ENCODE results near the gene CSTPP1.
"Not testable (repeated sequence)": the region's sequence is repeated elsewhere in the genome, so short reads cannot be mapped to it uniquely, and the experiment has no call there.

Gene CSTPP1

DNA sequence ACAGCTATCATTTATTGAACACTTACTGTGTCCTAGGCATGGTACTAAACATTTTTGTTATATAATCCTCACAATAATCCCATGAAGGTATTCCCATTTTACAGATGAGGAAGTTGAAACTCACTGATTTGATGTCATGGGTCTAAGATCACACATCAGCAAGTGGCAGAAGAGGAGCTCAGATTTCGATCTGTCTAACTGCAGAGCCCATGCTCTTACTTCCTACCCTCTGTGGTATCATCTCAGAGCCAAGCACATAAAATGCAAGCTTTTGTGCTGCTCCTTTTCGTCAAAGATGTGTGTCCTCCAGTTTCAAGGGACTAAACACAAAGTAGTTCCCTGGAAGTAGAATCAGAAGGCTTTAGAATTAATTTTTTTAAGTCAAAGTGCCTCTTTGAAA is 169.0 kb downstream of the CSTPP1 start:
- DNase-seq: no peak

GRCh38 chr11:47105974-47106373 is 169.4 kb downstream of the CSTPP1 start:
- no peak for DNase-seq

DNA sequence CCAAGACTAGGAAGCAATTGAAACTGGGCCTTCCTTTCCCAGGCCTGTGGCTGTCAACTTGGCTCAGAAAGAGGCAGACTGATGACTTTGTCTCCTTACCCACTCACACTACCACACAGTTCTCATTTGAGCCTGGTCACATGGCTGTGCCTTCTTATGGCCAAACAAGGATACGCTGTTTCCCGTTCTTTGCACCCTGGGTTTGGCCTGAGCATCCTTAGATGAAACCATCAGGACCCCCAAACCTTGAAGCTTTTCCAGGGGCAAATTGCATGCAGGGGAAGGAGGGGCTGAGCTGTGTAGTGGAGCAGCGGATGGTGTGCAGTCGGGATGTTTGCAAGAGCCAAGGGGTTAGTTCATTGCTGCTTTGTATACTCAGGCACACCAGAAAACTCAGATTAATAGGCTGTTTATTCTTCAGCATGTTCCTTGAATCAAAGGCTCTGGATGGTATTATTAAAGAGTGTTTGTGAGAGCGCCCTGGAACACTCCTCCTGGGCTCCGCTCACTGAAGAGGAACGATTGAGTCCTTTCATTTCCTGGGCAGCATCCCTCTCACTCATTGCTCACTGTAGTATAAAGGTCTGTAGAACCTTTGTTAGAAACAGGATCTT is 170.3 kb downstream of the CSTPP1 start:
- DNase-seq: no peak

DNA sequence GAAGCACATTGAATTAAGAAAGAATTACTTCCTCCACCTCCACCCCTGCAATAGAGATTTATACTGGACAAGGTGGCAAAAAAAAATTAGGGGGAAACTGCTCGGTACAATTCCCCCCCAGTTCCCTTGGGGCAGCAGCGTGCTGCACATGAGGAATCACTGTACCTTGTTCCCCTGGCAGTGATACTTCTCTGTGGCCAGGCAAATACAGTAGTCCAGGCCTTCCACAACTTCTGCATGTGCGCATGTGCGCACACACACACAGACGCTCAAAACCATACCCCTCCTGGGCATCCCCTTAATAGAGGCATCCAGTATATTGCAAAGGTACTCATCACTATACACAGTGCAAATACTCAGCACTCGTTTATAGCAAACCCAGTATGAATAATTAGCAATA is 171.2 kb downstream of the CSTPP1 start:
- no peak for DNase-seq

GRCh38 chr11:47108214-47108613 is 171.7 kb downstream of the CSTPP1 start:
- DNase-seq: no peak

DNA sequence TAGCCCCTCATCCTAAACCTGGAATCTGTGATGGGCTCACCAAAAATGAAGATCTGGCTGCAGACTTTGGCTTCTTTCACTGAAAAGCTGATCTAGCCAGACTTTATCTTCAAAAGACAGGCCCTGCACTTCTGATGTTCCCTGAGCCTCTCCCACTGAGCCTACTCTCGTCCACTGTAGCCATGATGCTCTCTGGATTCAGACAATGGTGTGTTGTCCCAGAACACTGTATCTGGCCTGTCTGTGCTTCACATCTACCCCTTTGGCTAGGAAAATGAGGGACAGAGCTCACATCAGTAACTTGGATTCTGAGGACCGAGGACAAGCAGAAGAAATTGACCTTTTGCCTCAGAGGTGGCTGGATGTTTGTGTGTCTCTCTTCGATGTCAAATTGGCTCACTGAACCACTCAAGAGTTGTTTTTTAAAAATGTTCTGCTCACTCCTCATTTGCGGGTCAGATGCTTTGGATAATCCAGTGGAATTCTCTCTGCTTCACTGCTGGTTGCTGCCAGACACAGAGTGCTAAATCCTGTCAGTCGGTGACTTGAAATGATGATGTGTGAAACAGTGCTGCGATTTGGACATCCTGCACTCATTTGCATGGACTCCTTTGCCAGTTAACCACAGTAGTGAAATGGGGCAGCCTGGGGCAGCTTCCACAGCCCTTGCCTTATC is 172.6 kb downstream of the CSTPP1 start:
- no peak for DNase-seq

GRCh38 chr11:47109727-47110246 is 173.2 kb downstream of the CSTPP1 start:
- no peak for DNase-seq

- DNase-seq: no peak
Observed at GRCh38 chr11:47111318-47111804, 174.8 kb downstream of the CSTPP1 start.

GRCh38 chr11:47112941-47113340 is 176.4 kb downstream of the CSTPP1 start:
- DNase-seq: not testable (repeated sequence)

DNA sequence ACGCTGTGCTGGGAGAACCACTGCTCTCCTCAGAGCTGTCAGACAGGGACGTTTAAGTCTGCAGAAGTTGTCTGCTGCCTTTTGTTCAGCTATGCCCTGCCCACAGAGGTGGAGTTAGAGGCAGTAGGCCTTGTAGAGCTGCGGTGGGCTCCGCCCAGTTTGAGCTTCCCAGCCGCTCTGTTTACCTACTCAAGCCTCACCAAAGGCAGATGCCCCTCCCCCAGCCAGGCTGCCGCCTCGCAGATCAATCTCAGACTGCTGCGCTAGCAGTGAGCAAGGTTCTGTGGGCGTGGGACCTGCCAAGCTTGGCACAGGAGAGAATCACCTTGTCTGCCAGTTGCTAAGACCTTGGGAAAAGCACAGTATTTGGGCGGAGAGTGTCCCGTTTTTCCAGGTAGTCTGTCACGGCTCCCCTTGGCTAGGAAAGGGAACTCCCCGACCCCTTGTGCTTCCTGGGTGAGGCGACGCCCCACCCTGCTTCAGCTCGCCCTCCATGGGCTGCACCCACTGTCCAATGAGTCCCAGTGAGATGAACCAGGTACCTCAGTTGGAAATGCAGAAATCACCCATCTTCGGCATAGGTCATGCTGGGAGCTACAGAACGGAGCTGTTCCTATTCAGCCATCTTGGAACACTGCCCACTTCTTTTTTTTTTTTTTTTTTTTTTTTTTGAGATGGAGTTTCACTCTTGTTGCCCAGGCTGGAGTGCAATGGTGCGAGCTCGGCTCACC is 182.6 kb downstream of the CSTPP1 start:
- peak; percentile 46 for DNase-seq

DNA sequence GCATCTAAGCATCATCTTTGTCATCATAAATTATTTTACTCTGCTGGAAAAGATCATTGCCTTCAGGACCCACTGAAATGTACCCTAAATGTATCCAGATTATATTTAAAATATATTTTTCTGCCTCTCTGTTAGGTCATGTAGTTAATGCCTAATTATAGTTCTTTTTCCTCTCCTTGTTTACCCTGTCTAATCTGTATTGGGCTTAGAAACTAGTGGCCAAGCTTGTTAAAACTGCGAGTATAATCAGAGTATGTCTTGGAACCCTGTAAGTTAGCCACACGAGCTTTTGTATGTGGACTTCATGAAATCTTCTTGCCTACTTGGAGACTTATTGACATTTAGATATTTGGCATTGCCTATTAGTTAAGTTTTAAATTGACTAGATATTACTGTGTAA is 184.5 kb downstream of the CSTPP1 start:
- no peak for DNase-seq

GRCh38 chr11:47121731-47122130 is 185.2 kb downstream of the CSTPP1 start:
- DNase-seq: no peak

GRCh38 chr11:47123094-47123493 is 186.5 kb downstream of the CSTPP1 start:
- no peak for DNase-seq

DNA sequence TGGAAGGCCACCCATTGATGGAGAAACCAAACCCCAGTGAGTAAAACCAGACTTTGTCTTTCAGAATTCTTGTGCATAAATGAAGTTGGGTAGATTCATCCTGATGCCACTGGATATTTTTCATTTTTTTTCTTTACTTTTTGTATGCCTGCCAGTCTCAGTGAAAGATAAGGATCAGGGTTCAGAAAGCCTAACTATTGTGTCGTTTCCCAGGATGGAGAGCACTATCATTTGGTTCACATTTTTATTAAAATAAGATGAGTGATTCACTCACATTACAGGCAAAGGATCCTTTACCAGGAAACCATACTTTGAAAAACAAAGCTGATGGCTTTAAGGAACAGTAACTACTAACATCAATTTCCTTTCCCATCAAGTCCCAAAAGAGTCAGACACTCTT is 188.1 kb downstream of the CSTPP1 start:
- DNase-seq: no peak

DNA sequence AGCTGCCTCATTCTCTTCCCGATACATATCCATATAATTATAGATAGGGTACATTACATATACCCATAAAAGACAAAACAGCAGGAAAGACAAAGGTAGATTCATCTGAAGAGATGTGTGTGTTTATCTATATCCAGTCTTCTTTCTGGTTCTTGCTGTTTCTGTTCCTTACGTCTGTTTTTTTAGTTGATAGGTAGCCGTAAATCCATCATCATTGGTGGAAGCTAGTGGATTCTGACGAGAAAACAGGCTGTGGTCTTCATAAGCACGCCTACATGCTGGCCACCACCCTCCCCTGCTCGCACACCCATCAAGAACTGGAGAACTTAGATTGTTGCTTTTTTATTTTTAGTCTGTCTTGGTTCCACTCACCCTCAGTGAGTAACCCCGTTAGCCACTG is 188.5 kb downstream of the CSTPP1 start:
- DNase-seq: no peak

DNA sequence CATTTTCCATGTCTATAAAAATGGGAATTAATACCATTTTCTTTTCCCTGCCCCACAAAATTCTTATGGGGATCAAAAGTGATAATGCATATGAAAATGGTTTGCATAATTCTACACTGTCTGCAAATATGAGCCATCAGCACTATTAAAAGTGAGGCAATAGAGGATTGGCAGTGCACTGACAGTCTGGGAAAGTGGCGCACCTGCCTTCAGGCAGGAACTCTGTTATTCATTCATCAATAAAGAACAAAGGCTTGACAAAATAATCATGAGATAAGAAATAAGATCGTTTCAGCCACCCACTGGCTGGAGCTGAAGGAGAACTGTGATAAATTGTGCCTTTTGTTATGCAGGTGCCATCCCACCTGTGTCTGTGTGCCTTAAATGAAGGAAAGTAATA is 190.7 kb downstream of the CSTPP1 start:
- no peak for DNase-seq

DNA sequence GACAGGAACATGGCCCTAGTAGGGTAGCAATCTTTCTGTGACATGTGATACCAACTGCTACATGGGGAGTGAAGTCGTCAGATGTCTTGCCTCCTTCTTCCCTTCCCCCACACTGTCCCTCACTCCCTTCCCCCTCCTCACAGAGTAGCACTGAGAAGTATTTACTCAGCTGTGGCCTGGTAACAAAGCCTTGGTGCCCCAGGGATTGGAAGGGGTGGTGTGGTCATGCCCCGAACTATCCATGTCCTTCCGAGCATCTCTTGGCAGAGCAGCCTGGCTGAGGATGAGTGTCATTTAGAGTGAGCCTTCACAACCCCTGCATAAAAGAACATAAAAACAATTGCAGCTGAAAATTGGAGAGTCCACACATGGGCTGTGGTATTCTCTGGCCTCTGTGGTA is 194.0 kb downstream of the CSTPP1 start:
- DNase-seq: no peak

- DNase-seq: no peak
Observed at GRCh38 chr11:47131136-47131535, 194.6 kb downstream of the CSTPP1 start.

DNA sequence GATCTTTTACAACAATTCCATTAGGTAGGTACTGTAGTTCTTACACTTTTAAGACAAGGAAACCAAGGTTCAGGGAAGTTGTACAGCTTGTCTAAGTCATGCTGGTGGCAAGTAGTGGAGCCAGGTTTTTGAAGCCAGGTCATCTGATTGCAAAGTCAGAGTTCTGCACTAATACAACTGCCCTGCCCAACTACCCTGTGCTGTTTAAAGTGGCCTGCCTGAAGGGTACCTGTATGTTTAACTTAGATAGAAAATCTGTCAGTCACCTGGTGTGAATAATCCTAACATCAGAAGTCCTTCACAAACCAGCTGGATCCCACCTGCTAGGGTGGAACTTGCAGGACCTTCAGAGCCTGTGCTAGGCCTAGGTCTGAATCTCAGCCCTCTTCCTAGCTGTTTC is 195.9 kb downstream of the CSTPP1 start:
- no peak for DNase-seq

- no peak for DNase-seq
Observed at GRCh38 chr11:47132981-47133380, 196.4 kb downstream of the CSTPP1 start.

- DNase-seq: no peak
Observed at GRCh38 chr11:47136327-47136726, 199.8 kb downstream of the CSTPP1 start.

DNA sequence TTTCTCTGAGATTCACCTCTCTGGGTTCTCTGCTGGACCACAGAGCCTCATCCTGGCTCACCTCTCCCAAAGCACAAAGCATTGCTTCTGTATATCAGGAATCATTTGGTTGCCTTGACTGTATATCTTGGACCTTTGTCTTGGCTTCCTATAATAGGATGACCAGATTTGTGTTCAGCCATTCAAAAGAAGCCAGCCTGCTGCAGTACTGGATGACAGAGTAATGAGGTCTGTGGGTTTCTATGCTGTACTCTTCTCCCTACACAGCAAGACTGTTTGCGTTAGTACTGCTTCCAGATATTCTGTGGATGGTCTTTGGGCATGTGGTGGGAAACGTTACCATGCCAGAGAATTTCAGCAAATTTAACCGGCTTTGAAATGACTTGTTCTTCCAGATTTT is 200.4 kb downstream of the CSTPP1 start:
- DNase-seq: no peak

GRCh38 chr11:47137476-47137875 is 200.9 kb downstream of the CSTPP1 start:
- no peak for DNase-seq

GRCh38 chr11:47139878-47140277 is 203.3 kb downstream of the CSTPP1 start:
- no peak for DNase-seq

Measured in activated CD4-positive, alpha-beta T cell treated with anti-CD3 and anti-CD28 coated beads, Interleukin-2, amount 50 U/mL, for 1 hour (primary cell).